ENCODE measurements around the gene HOOK2.

DNA sequence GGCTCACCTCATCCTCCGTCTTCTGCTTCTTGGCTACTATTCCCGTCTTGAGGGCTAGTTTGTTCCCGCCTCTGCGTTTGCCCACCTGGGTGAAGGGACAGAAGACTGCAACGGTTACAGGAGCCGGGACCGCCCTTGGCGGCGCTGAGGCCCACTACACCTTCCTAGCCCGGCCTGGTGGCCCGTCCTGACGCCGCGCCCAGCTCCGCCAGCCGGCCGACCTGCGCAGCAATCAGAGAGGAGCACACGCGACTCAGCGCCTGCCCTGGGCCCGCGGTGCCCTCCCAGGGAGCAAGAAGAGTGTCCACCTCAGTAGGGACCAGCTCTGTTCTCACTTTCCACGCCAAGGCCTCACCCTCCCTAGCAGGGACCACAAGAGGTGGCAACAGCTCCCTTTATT lies 44.0 kb downstream of the HOOK2 start:
- TF ChIP-seq, protein P1, sequence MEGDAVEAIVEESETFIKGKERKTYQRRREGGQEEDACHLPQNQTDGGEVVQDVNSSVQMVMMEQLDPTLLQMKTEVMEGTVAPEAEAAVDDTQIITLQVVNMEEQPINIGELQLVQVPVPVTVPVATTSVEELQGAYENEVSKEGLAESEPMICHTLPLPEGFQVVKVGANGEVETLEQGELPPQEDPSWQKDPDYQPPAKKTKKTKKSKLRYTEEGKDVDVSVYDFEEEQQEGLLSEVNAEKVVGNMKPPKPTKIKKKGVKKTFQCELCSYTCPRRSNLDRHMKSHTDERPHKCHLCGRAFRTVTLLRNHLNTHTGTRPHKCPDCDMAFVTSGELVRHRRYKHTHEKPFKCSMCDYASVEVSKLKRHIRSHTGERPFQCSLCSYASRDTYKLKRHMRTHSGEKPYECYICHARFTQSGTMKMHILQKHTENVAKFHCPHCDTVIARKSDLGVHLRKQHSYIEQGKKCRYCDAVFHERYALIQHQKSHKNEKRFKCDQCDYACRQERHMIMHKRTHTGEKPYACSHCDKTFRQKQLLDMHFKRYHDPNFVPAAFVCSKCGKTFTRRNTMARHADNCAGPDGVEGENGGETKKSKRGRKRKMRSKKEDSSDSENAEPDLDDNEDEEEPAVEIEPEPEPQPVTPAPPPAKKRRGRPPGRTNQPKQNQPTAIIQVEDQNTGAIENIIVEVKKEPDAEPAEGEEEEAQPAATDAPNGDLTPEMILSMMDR (IDR thresholded peaks at IDR 0.05), result no peak
- TF ChIP-seq POLR2AphosphoS5 (IDR thresholded peaks at IDR 0.05), result no peak
- no peak for TF ChIP-seq POLR2A (IDR thresholded peaks at IDR 0.05)
- TF ChIP-seq EP300 (IDR thresholded peaks at IDR 0.05), result no peak

Measured in gastroesophageal sphincter (tissue), 3 donors.